Astrocyte (in vitro differentiated cells and primary cell): ENCODE data around the gene CALY. TPM values are rescaled to one million over a fixed set of nuclear protein-coding genes. Genes with fewer than 3 reads are reported as not detected.

Experiments used
- DNase-seq: peaks from one replicate; pipeline ENCODE4 v3.0.0-alpha.2; 2010; ENCODE audit warnings: low read depth
- FAIRE-seq: peaks from 2 replicates; lab custom pipeline; 2011; peaks lifted over from hg19 to GRCh38; lab: Jason Lieb, UNC
- H2AFZ ChIP-seq: 2 replicates; pipeline ENCODE4 v1.6.0; 2012; ENCODE audit warnings: low read depth, low read length, inconsistent platforms
- H3K27ac ChIP-seq: 2 replicates; pipeline ENCODE4 v1.5.1; 2011; ENCODE audit warnings: low read depth, low read length, inconsistent platforms
- H3K27me3 ChIP-seq: 2 replicates; pipeline ENCODE4 v1.6.0; 2011; ENCODE audit warnings: low read length, inconsistent platforms; ENCODE audit not compliant: insufficient read depth
- H3K36me3 ChIP-seq: 2 replicates; pipeline ENCODE4 v1.5.1; 2011; ENCODE audit warnings: low read length, inconsistent platforms; ENCODE audit not compliant: insufficient read depth
- H3K4me1 ChIP-seq: 2 replicates; pipeline ENCODE4 v1.5.1; 2011; ENCODE audit warnings: low read length, inconsistent platforms; ENCODE audit not compliant: insufficient read depth
- H3K4me2 ChIP-seq: 2 replicates; pipeline ENCODE4 v1.6.0; 2012; ENCODE audit warnings: low read length, inconsistent platforms
- H3K4me3 ChIP-seq: 2 replicates; pipeline ENCODE4 v1.5.1; 2011; ENCODE audit warnings: low read depth, mild to moderate bottlenecking, low read length, inconsistent platforms; ENCODE audit not compliant: insufficient read depth
- H3K79me2 ChIP-seq: 2 replicates; pipeline ENCODE4 v1.6.0; 2012; ENCODE audit warnings: mild to moderate bottlenecking, low read length, inconsistent platforms; ENCODE audit not compliant: insufficient read depth
- H3K9ac ChIP-seq: 2 replicates; pipeline ENCODE4 v1.6.0; 2012; ENCODE audit warnings: mild to moderate bottlenecking, low read length, inconsistent platforms
- H3K9me3 ChIP-seq: 2 replicates; pipeline ENCODE4 v1.5.1; 2012; ENCODE audit warnings: low read depth, mild to moderate bottlenecking, low read length, inconsistent platforms; ENCODE audit not compliant: insufficient read depth
- H4K20me1 ChIP-seq: 2 replicates; pipeline ENCODE4 v1.6.0; 2012; ENCODE audit warnings: low read length, inconsistent platforms; ENCODE audit not compliant: insufficient read depth
- H3K27ac Mint-ChIP-seq: one replicate; pipeline ENCODE4 v1.8.0; 2021; ENCODE audit warnings: mild to moderate bottlenecking, mixed read lengths; ENCODE audit not compliant: unreplicated experiment
- H3K27me3 Mint-ChIP-seq: one replicate; pipeline ENCODE4 v1.8.0; 2021; ENCODE audit warnings: low read depth, mixed read lengths; ENCODE audit not compliant: unreplicated experiment
- H3K36me3 Mint-ChIP-seq: one replicate; pipeline ENCODE4 v1.8.0; 2021; ENCODE audit warnings: low read depth, mixed read lengths; ENCODE audit not compliant: unreplicated experiment
- H3K4me1 Mint-ChIP-seq: one replicate; pipeline ENCODE4 v1.8.0; 2021; ENCODE audit warnings: low read depth, mixed read lengths; ENCODE audit not compliant: unreplicated experiment
- H3K4me3 Mint-ChIP-seq: one replicate; pipeline ENCODE4 v1.8.0; 2021; ENCODE audit warnings: mild to moderate bottlenecking, moderate library complexity, mixed read lengths; ENCODE audit not compliant: unreplicated experiment
- H3K9me3 Mint-ChIP-seq: one replicate; pipeline ENCODE4 v1.8.0; 2021; ENCODE audit warnings: mild to moderate bottlenecking, mixed read lengths; ENCODE audit not compliant: unreplicated experiment
- EZH2 ChIP-seq: IDR thresholded peaks from 2 replicates; pipeline ENCODE4 v1.6.1; 2012; ENCODE audit warnings: mild to moderate bottlenecking, low read length, inconsistent platforms; ENCODE audit not compliant: insufficient read depth
- total RNA-seq: library from RNA; stranded (reverse); gene quantifications from 2 replicates; pipeline ENCODE4 v1.2.1, GENCODE V29; 2021
- TF ChIP-seq, protein P1 (sequence below): IDR thresholded peaks from 2 replicates; pipeline ENCODE4 v1.5.1; 2011; ENCODE audit warnings: low read depth, mild to moderate bottlenecking, inconsistent platforms, low read length, moderate library complexity; ENCODE audit not compliant: insufficient read depth

Gene CALY
- total RNA-seq, 1 donor from 2014 or later: 1.1 TPM

DNA sequence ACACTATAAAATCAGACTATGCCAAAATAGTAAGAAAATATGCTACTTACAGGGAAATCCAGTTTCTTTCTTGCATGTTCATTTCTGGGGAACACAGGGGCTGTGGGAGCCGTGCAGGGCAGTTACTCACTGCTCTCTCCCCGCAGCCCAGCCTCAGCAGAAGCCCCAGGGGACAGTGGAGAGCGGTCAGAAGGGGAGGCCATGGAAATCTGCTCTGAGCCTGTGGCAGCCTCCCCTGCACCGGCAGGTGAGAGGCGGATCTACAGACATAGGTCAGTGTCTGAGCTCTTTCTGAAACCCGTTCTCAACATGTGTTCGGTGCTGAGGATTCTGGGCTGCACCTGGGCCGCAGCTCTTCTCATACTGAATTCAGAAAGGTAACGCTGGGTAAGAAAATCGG is 25.1 kb downstream of the CALY start:
- Mint-ChIP-seq H3K4me3 (no peak overlapping the region), H3K9me3 (no peaks in the 10 kb centered on the region), H3K36me3 (peaks cover 3% of the 10 kb centered on the region), H3K4me1 (peaks cover 9% of the 10 kb centered on the region), H3K27ac (no peak overlapping the region), H3K27me3 (no peaks in the 10 kb centered on the region)
- Histone ChIP-seq H3K9me3 (no peaks in the 10 kb centered on the region), H3K27ac (no peak overlapping the region), H2AFZ (no peak overlapping the region), H3K36me3 (no peaks in the 10 kb centered on the region), H3K4me1 (peaks cover 15% of the 10 kb centered on the region), H4K20me1 (peaks cover 28% of the 10 kb centered on the region), H3K9ac (no peak overlapping the region), H3K79me2 (peaks cover 21% of the 10 kb centered on the region), H3K4me3 (no peak overlapping the region), H3K4me2 (no peak overlapping the region), H3K27me3 (no peaks in the 10 kb centered on the region)
- DNase-seq (no peak), FAIRE-seq (no peak)
- no peak for TF ChIP-seq EZH2
- TF ChIP-seq, protein P1, sequence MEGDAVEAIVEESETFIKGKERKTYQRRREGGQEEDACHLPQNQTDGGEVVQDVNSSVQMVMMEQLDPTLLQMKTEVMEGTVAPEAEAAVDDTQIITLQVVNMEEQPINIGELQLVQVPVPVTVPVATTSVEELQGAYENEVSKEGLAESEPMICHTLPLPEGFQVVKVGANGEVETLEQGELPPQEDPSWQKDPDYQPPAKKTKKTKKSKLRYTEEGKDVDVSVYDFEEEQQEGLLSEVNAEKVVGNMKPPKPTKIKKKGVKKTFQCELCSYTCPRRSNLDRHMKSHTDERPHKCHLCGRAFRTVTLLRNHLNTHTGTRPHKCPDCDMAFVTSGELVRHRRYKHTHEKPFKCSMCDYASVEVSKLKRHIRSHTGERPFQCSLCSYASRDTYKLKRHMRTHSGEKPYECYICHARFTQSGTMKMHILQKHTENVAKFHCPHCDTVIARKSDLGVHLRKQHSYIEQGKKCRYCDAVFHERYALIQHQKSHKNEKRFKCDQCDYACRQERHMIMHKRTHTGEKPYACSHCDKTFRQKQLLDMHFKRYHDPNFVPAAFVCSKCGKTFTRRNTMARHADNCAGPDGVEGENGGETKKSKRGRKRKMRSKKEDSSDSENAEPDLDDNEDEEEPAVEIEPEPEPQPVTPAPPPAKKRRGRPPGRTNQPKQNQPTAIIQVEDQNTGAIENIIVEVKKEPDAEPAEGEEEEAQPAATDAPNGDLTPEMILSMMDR: no peak

DNA sequence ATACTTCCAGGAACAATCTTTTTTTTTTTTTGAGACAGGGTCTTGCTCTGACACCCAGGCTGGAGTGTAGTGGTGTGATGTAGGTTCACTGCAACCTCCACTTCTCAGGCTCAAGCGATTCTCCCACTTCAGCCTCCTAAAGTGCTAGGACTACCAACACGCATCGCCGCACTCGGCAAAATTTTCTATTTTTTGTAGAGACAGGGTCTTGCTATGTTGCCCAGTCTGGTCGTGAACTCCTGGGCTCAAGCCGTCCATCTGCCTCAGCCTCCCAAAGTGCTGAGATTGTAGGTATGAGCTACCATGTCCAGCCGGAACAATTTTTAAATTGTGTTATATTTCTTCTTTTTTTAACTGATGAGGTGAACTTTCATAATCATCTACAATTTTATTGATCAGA is 25.9 kb downstream of the CALY start:
- Mint-ChIP-seq H3K27ac (no peak overlapping the region), H3K4me1 (peaks cover 9% of the 10 kb centered on the region), H3K27me3 (no peaks in the 10 kb centered on the region), H3K9me3 (no peaks in the 10 kb centered on the region), H3K4me3 (no peak overlapping the region), H3K36me3 (peaks cover 3% of the 10 kb centered on the region)
- DNase-seq (no peak), FAIRE-seq (no peak)
- H3K9ac ChIP-seq: no peak overlapping the region
- no peak overlapping the region for H3K27ac ChIP-seq
- H2AFZ ChIP-seq: no peak overlapping the region
- no peak overlapping the region for H3K4me3 ChIP-seq
- no peak overlapping the region for H3K4me2 ChIP-seq
- H3K4me1 ChIP-seq: peaks cover 15% of the 10 kb centered on the region
- no peaks in the 10 kb centered on the region for H3K27me3 ChIP-seq
- H4K20me1 ChIP-seq: peaks cover 34% of the 10 kb centered on the region
- peaks cover 28% of the 10 kb centered on the region for H3K79me2 ChIP-seq
- H3K9me3 ChIP-seq: no peaks in the 10 kb centered on the region
- no peaks in the 10 kb centered on the region for H3K36me3 ChIP-seq
- TF ChIP-seq, protein P1: no peak
- TF ChIP-seq EZH2: no peak

DNA sequence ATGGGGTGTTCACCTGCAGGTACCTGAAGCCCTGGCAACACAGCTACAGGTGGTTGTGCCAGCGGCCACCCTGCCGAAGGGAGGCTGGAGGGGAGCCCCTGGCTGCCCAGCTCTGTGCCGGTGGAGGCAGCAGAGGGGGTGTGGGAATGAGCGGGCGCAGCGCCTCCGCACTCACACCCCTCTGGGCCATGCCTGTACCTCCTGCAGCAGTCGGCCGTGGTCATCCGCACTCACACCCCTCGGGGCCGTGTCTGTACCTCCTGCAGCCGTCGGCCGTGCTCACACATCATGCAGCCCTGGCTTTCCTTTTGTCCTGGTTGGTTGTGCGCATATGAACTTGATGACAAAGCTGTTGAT is 26.3 kb downstream of the CALY start:
- Histone ChIP-seq H3K4me1 (peaks cover 15% of the 10 kb centered on the region), H3K79me2 (peaks cover 32% of the 10 kb centered on the region), H2AFZ (no peak overlapping the region), H3K9me3 (no peaks in the 10 kb centered on the region), H3K27ac (no peak overlapping the region), H3K4me2 (no peak overlapping the region), H3K9ac (no peak overlapping the region), H3K4me3 (no peak overlapping the region), H3K36me3 (no peaks in the 10 kb centered on the region), H4K20me1 (peaks cover 39% of the 10 kb centered on the region), H3K27me3 (no peaks in the 10 kb centered on the region)
- FAIRE-seq (no peak), DNase-seq (no peak)
- peaks cover 9% of the 10 kb centered on the region for H3K4me1 Mint-ChIP-seq
- peaks cover 3% of the 10 kb centered on the region for H3K36me3 Mint-ChIP-seq
- H3K27me3 Mint-ChIP-seq: no peaks in the 10 kb centered on the region
- H3K27ac Mint-ChIP-seq: no peak overlapping the region
- H3K4me3 Mint-ChIP-seq: no peak overlapping the region
- no peaks in the 10 kb centered on the region for H3K9me3 Mint-ChIP-seq
- TF ChIP-seq, protein P1: no peak
- no peak for TF ChIP-seq EZH2
